Astrocyte (in vitro differentiated cells and primary cell): ENCODE data around the gene PNISR.

Experiments
- CTCF ChIP-seq: IDR thresholded peaks from 2 replicates; pipeline ENCODE4 v1.5.1; 2011; ENCODE audit warnings: low read depth, mild to moderate bottlenecking, inconsistent platforms, low read length, moderate library complexity; ENCODE audit not compliant: insufficient read depth
- EZH2 ChIP-seq: IDR thresholded peaks from 2 replicates; pipeline ENCODE4 v1.6.1; 2012; ENCODE audit warnings: mild to moderate bottlenecking, low read length, inconsistent platforms; ENCODE audit not compliant: insufficient read depth

DNA sequence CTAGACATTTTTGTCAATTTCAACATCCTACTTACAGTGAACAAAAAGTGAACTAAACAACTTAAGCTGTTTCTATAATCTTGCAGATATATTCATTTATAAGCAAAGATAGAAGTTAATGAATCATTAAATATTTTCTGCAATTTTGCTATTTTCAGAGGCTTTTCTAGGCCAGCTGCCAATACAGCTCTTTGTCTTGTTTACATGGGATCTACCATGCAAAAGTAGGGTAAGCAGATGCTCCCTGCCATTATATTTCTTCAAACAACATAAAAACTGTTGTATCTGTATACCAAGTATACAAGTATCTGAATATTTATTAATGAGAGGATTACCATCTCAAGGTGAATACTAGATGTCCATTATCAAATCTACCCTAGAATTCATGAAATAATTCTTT is 15.4 kb downstream of the PNISR start:
- TF ChIP-seq EZH2 = no peak
- no peak for TF ChIP-seq CTCF
